Mesenchymal stem cell (in vitro differentiated cells and primary cell): ENCODE measurements around the gene UBQLN1.
A peak's percentile ranks its signal among the peaks of the same experiment; 100 is the strongest.

Experiments used
- DNase-seq: peaks from one replicate; pipeline ENCODE4 v3.0.0-alpha.2; 2013
- H2AFZ ChIP-seq: one replicate; pipeline ENCODE4 v1.6.1; 2013; ENCODE audit warnings: low read depth, mild to moderate bottlenecking, control low read depth, inconsistent platforms, low read length, moderate library complexity
- H2AK5ac ChIP-seq: 2 replicates; pipeline ENCODE4 v1.6.1; 2013; ENCODE audit warnings: low read length, moderate library complexity, mild to moderate bottlenecking, inconsistent platforms; ENCODE audit not compliant: severe bottlenecking
- H2BK120ac ChIP-seq: one replicate; pipeline ENCODE4 v1.6.1; 2013; ENCODE audit warnings: low read depth, mild to moderate bottlenecking, inconsistent platforms, low read length, moderate library complexity
- H2BK12ac ChIP-seq, 2 experiments: one replicate each; pipeline ENCODE4 v1.6.1; 2013; ENCODE audit warnings: inconsistent platforms in 2 of 2, low read length in 2 of 2, mild to moderate bottlenecking in 2 of 2, moderate library complexity in 2 of 2, control low read depth in 1 of 2
- H2BK15ac ChIP-seq: one replicate; pipeline ENCODE4 v1.6.1; 2013; ENCODE audit warnings: mild to moderate bottlenecking, low read depth, inconsistent platforms; ENCODE audit not compliant: poor library complexity, severe bottlenecking
- H2BK5ac ChIP-seq: 2 replicates; pipeline ENCODE4 v1.6.1; 2013; ENCODE audit warnings: low read depth, mild to moderate bottlenecking, low read length, control low read depth, inconsistent platforms; ENCODE audit not compliant: poor library complexity, severe bottlenecking
- H3K14ac ChIP-seq, 2 experiments: one replicate each; pipeline ENCODE4 v1.6.1; 2013; ENCODE audit warnings: inconsistent platforms in 2 of 2, low read length in 2 of 2, control low read depth in 1 of 2, mild to moderate bottlenecking in 1 of 2, moderate library complexity in 1 of 2
- H3K18ac ChIP-seq, 2 experiments: one replicate each; pipeline ENCODE4 v1.6.1; 2013; ENCODE audit warnings: inconsistent platforms in 2 of 2, low read length in 2 of 2, control low read depth in 1 of 2, low read depth in 1 of 2, mild to moderate bottlenecking in 1 of 2
- H3K23ac ChIP-seq, 2 experiments: one replicate each; pipeline ENCODE4 v1.6.1; 2013; ENCODE audit warnings: inconsistent platforms in 2 of 2, low read length in 2 of 2, mild to moderate bottlenecking in 2 of 2, moderate library complexity in 2 of 2, control low read depth in 1 of 2
- H3K27ac ChIP-seq: 2 replicates; pipeline ENCODE4 v1.5.1; 2013; ENCODE audit warnings: mild to moderate bottlenecking, moderate library complexity, low read length, control low read depth, inconsistent platforms; ENCODE audit not compliant: poor library complexity, severe bottlenecking
- H3K27me3 ChIP-seq, 2 experiments: 2 replicates each; pipeline versions ENCODE4 v1.6.1 to v1.7.0; 2013; ENCODE audit warnings: low read length in 2 of 2, mild to moderate bottlenecking in 2 of 2, moderate library complexity in 2 of 2, control low read depth in 1 of 2, inconsistent platforms in 1 of 2; ENCODE audit not compliant: control insufficient read depth in 1 of 2, insufficient read depth in 1 of 2
- H3K36me3 ChIP-seq, 2 experiments: 2 replicates each; pipeline versions ENCODE4 v1.6.1 to v1.7.0; 2013; ENCODE audit warnings: low read length in 2 of 2, control low read depth in 1 of 2, inconsistent platforms in 1 of 2, low read depth in 1 of 2, mild to moderate bottlenecking in 1 of 2; ENCODE audit not compliant: insufficient read depth in 2 of 2, control insufficient read depth in 1 of 2
- H3K4ac ChIP-seq, 2 experiments: one replicate each; pipeline ENCODE4 v1.6.1; 2013; ENCODE audit warnings: inconsistent platforms in 2 of 2, low read length in 2 of 2, mild to moderate bottlenecking in 2 of 2, moderate library complexity in 2 of 2, control low read depth in 1 of 2, low read depth in 1 of 2
- H3K4me1 ChIP-seq: 2 replicates; pipeline ENCODE4 v1.6.1; 2013; ENCODE audit warnings: low read depth, low read length, control low read depth; ENCODE audit not compliant: control insufficient read depth, insufficient read depth
- H3K4me2 ChIP-seq: 2 replicates; pipeline ENCODE4 v1.6.1; 2013; ENCODE audit warnings: low read length, mild to moderate bottlenecking, inconsistent platforms; ENCODE audit not compliant: poor library complexity, severe bottlenecking
- H3K4me3 ChIP-seq, 2 experiments: 2 replicates each; pipeline versions ENCODE4 v1.5.1 to v1.7.0; 2013; ENCODE audit warnings: low read length in 2 of 2, mild to moderate bottlenecking in 2 of 2, control low read depth in 1 of 2, low read depth in 1 of 2; ENCODE audit not compliant: insufficient read depth in 1 of 2
- H3K79me1 ChIP-seq: replicated peaks from 2 replicates; pipeline ENCODE4 v1.6.1; 2013; ENCODE audit warnings: mild to moderate bottlenecking, control low read depth, low read length, inconsistent platforms; ENCODE audit not compliant: poor library complexity, severe bottlenecking
- H3K9ac ChIP-seq: 2 replicates; pipeline ENCODE4 v1.7.0; 2013; ENCODE audit warnings: mild to moderate bottlenecking, low read length, moderate library complexity
- H3K9me3 ChIP-seq: 2 replicates; pipeline ENCODE4 v1.7.0; 2013; ENCODE audit warnings: mild to moderate bottlenecking, low read length; ENCODE audit not compliant: control insufficient read depth
- H4K8ac ChIP-seq: one replicate; pipeline ENCODE4 v1.6.1; 2013; ENCODE audit warnings: inconsistent platforms, mild to moderate bottlenecking, low read length, moderate library complexity
- H4K91ac ChIP-seq: one replicate; pipeline ENCODE4 v1.6.1; 2013; ENCODE audit warnings: mild to moderate bottlenecking, low read length, inconsistent platforms
- WGBS: methylation state at CpG from one replicate; pipeline ENCODE4 v1.1.7; 2013; ENCODE audit warnings: mixed read lengths; 5-methylcytosine and 5-hydroxymethylcytosine counted together

The UBQLN1 gene

GRCh38 chr9:83701769-83702168 lies 6.0 kb downstream of the UBQLN1 start:
- Histone ChIP-seq H3K4ac (no peak overlapping the region), H2BK15ac (no peak overlapping the region), H3K4me1 (peaks cover 5% of the 10 kb centered on the region), H2BK12ac (no peak overlapping the region), H2BK120ac (no peak overlapping the region), H3K23ac (no peak overlapping the region), H3K4me3 (peak overlapping the region in 1 of 2 experiments; percentile 25), H3K18ac (no peak overlapping the region), H2BK5ac (no peak overlapping the region), H3K4me2 (peak overlapping the region; percentile 33), H3K9ac (peak overlapping the region; percentile 52), H4K91ac (no peak overlapping the region), H3K36me3 (no peaks in the 10 kb centered on the region), H3K79me1 (no peaks in the 10 kb centered on the region), H3K9me3 (no peaks in the 10 kb centered on the region), H3K27ac (peak overlapping the region; percentile 61), H2AFZ (no peak overlapping the region), H2AK5ac (peak overlapping the region; percentile 75), H4K8ac (no peak overlapping the region), H3K27me3 (no peaks in the 10 kb centered on the region), H3K14ac (no peak overlapping the region)
- peak; percentile 22 for DNase-seq
- 84% methylated on average over 4 of the region's 6 CpGs for WGBS

GRCh38 chr9:83701286-83701685 lies 6.5 kb downstream of the UBQLN1 start:
- no peaks in the 10 kb centered on the region for H3K27me3 ChIP-seq
- no peak overlapping the region for H3K23ac ChIP-seq
- no peak overlapping the region for H2BK5ac ChIP-seq
- 100% methylated on average over 1 of the region's 1 CpG for WGBS
- H3K4me3 ChIP-seq: peak overlapping the region in 1 of 2 experiments; percentile 25
- no peak overlapping the region for H2AK5ac ChIP-seq
- no peaks in the 10 kb centered on the region for H3K79me1 ChIP-seq
- H3K4me1 ChIP-seq: peaks cover 5% of the 10 kb centered on the region
- H3K36me3 ChIP-seq: no peaks in the 10 kb centered on the region
- H4K91ac ChIP-seq: no peak overlapping the region
- no peak overlapping the region for H3K14ac ChIP-seq
- H2BK120ac ChIP-seq: no peak overlapping the region
- no peak overlapping the region for H4K8ac ChIP-seq
- no peak overlapping the region for H3K18ac ChIP-seq
- H3K9me3 ChIP-seq: no peaks in the 10 kb centered on the region
- H3K4ac ChIP-seq: no peak overlapping the region
- no peak overlapping the region for H2BK15ac ChIP-seq
- no peak for DNase-seq
- no peak overlapping the region for H3K4me2 ChIP-seq
- peak overlapping the region; percentile 51 for H3K27ac ChIP-seq
- H2AFZ ChIP-seq: no peak overlapping the region
- no peak overlapping the region for H2BK12ac ChIP-seq
- H3K9ac ChIP-seq: peak overlapping the region; percentile 38

GRCh38 chr9:83699615-83700014 lies 8.1 kb downstream of the UBQLN1 start:
- Histone ChIP-seq H3K4me1 (peaks cover 3% of the 10 kb centered on the region), H3K36me3 (no peaks in the 10 kb centered on the region), H3K4me2 (no peak overlapping the region), H3K9me3 (no peaks in the 10 kb centered on the region), H3K9ac (no peak overlapping the region), H3K4ac (no peak overlapping the region), H4K8ac (no peak overlapping the region), H2AFZ (no peak overlapping the region), H3K18ac (no peak overlapping the region), H3K4me3 (no peak overlapping the region), H2BK5ac (no peak overlapping the region), H3K27me3 (no peaks in the 10 kb centered on the region), H2BK15ac (no peak overlapping the region), H2BK12ac (no peak overlapping the region), H3K14ac (no peak overlapping the region), H3K23ac (no peak overlapping the region), H3K79me1 (no peaks in the 10 kb centered on the region), H2AK5ac (no peak overlapping the region), H2BK120ac (no peak overlapping the region), H3K27ac (no peak overlapping the region), H4K91ac (no peak overlapping the region)
- no peak for DNase-seq
- 97% methylated on average over 3 of the region's 3 CpGs for WGBS

GRCh38 chr9:83698976-83699585 lies 8.7 kb downstream of the UBQLN1 start:
- Histone ChIP-seq H3K4me2 (no peak overlapping the region), H2BK120ac (no peak overlapping the region), H2BK15ac (no peak overlapping the region), H2BK5ac (no peak overlapping the region), H3K9ac (no peak overlapping the region), H3K18ac (no peak overlapping the region), H2AFZ (no peak overlapping the region), H3K79me1 (no peaks in the 10 kb centered on the region), H2AK5ac (no peak overlapping the region), H3K4me3 (no peak overlapping the region), H3K36me3 (no peaks in the 10 kb centered on the region), H3K4me1 (peaks cover 3% of the 10 kb centered on the region), H3K4ac (no peak overlapping the region), H3K9me3 (no peaks in the 10 kb centered on the region), H2BK12ac (no peak overlapping the region), H4K91ac (no peak overlapping the region), H3K23ac (no peak overlapping the region), H3K14ac (no peak overlapping the region), H3K27me3 (no peaks in the 10 kb centered on the region), H3K27ac (no peak overlapping the region), H4K8ac (no peak overlapping the region)
- WGBS: 89% methylated on average over 4 of the region's 4 CpGs
- no peak for DNase-seq
